H9 (cell line): Measurements from ENCODE around the gene SFMBT1. TPM values are rescaled to one million over a fixed set of nuclear protein-coding genes. Genes with fewer than 3 reads are reported as not detected.

ENCODE experiments used
- DNase-seq: peaks from one replicate; pipeline ENCODE4 v3.0.0-alpha.2; 2017
- H2AFZ ChIP-seq: one replicate; pipeline ENCODE4 v1.6.1; 2013; ENCODE audit warnings: mild to moderate bottlenecking, low read length, control low read depth, moderate library complexity
- H2AK5ac ChIP-seq: 2 replicates; pipeline ENCODE4 v1.6.1; 2013; ENCODE audit warnings: low read length, control low read depth, mixed read lengths; ENCODE audit not compliant: insufficient read length
- H2BK120ac ChIP-seq: one replicate; pipeline ENCODE4 v1.6.1; 2013; ENCODE audit warnings: low read depth, mild to moderate bottlenecking, low read length, control low read depth, inconsistent platforms; ENCODE audit not compliant: poor library complexity, severe bottlenecking
- H2BK12ac ChIP-seq: 2 replicates; pipeline ENCODE4 v1.6.1; 2013; ENCODE audit warnings: low read length, control low read depth, mixed read lengths, low read depth; ENCODE audit not compliant: insufficient read length
- H2BK15ac ChIP-seq: 2 replicates; pipeline ENCODE4 v1.6.1; 2013; ENCODE audit warnings: low read depth, low read length, control low read depth
- H2BK20ac ChIP-seq: one replicate; pipeline ENCODE4 v1.6.1; 2013; ENCODE audit warnings: low read depth, mild to moderate bottlenecking, low read length, control low read depth, inconsistent platforms; ENCODE audit not compliant: poor library complexity, severe bottlenecking
- H2BK5ac ChIP-seq: 2 replicates; pipeline ENCODE4 v1.6.1; 2013; ENCODE audit warnings: low read length, control low read depth, mixed read lengths; ENCODE audit not compliant: insufficient read length
- H3K14ac ChIP-seq: 2 replicates; pipeline ENCODE4 v1.6.1; 2013; ENCODE audit warnings: low read length, control low read depth; ENCODE audit not compliant: insufficient read depth
- H3K18ac ChIP-seq: 2 replicates; pipeline ENCODE4 v1.6.1; 2013; ENCODE audit warnings: low read depth, mild to moderate bottlenecking, mixed read lengths, low read length, control low read depth; ENCODE audit not compliant: insufficient read length
- H3K23ac ChIP-seq: 2 replicates; pipeline ENCODE4 v1.6.1; 2013; ENCODE audit warnings: low read length, control low read depth, mixed read lengths, low read depth; ENCODE audit not compliant: insufficient read length
- H3K23me2 ChIP-seq: 2 replicates; pipeline ENCODE4 v1.6.1; 2013; ENCODE audit warnings: low read depth, mild to moderate bottlenecking, mixed read lengths, low read length, control low read depth; ENCODE audit not compliant: insufficient read length, poor library complexity, severe bottlenecking
- H3K27ac ChIP-seq: 2 replicates; pipeline ENCODE4 v1.5.1; 2013; ENCODE audit warnings: low read length, control low read depth, mixed read lengths, low read depth; ENCODE audit not compliant: insufficient read length
- H3K27me3 ChIP-seq: 2 replicates; pipeline ENCODE4 v1.6.1; 2013; ENCODE audit warnings: low read length, control low read depth, inconsistent platforms; ENCODE audit not compliant: insufficient read depth
- H3K4ac ChIP-seq: 2 replicates; pipeline ENCODE4 v1.6.1; 2013; ENCODE audit warnings: low read depth, mild to moderate bottlenecking, control low read depth, inconsistent platforms, low read length, moderate library complexity
- H3K4me1 ChIP-seq: 2 replicates; pipeline ENCODE4 v1.6.1; 2013; ENCODE audit warnings: low read length, control low read depth, inconsistent platforms; ENCODE audit not compliant: insufficient read depth
- H3K4me2 ChIP-seq: 2 replicates; pipeline ENCODE4 v1.6.1; 2013; ENCODE audit warnings: low read length, control low read depth, mixed read lengths; ENCODE audit not compliant: insufficient read length, insufficient read depth
- H3K56ac ChIP-seq: 2 replicates; pipeline ENCODE4 v1.6.1; 2013; ENCODE audit warnings: low read depth, mild to moderate bottlenecking, mixed read lengths, low read length, control low read depth; ENCODE audit not compliant: insufficient read length
- H3K79me1 ChIP-seq: 2 replicates; pipeline ENCODE4 v1.6.1; 2013; ENCODE audit warnings: low read depth, mild to moderate bottlenecking, moderate library complexity, low read length, control low read depth, inconsistent platforms; ENCODE audit not compliant: insufficient read depth, poor library complexity, severe bottlenecking
- H3K79me2 ChIP-seq: 2 replicates; pipeline ENCODE4 v1.6.1; 2013; ENCODE audit warnings: low read length, control low read depth, inconsistent platforms; ENCODE audit not compliant: insufficient read depth
- H3K9ac ChIP-seq: 2 replicates; pipeline ENCODE4 v1.6.1; 2013; ENCODE audit warnings: low read length, control low read depth, mixed read lengths; ENCODE audit not compliant: insufficient read length; ENCODE audit errors: extremely low read depth
- H3K9me3 ChIP-seq: one replicate; pipeline ENCODE4 v1.6.1; 2013; ENCODE audit warnings: low read depth, low read length, inconsistent platforms; ENCODE audit not compliant: control insufficient read depth
- H3T11ph ChIP-seq: one replicate; pipeline ENCODE4 v1.6.1; 2013; ENCODE audit warnings: mild to moderate bottlenecking, low read length, control low read depth, inconsistent platforms
- H4K20me1 ChIP-seq: one replicate; pipeline ENCODE4 v1.6.1; 2013; ENCODE audit not compliant: control insufficient read depth, insufficient read length, insufficient read depth
- H4K5ac ChIP-seq: 2 replicates; pipeline ENCODE4 v1.6.1; 2013; ENCODE audit warnings: low read depth, mild to moderate bottlenecking, mixed read lengths, low read length, control low read depth; ENCODE audit not compliant: insufficient read length
- H4K8ac ChIP-seq: replicated peaks from 2 replicates; pipeline ENCODE4 v1.6.1; 2013; ENCODE audit warnings: low read length, control low read depth, mixed read lengths, low read depth; ENCODE audit not compliant: insufficient read length
- H4K91ac ChIP-seq: 2 replicates; pipeline ENCODE4 v1.6.1; 2013; ENCODE audit warnings: low read depth, mild to moderate bottlenecking, moderate library complexity, mixed read lengths, low read length, control low read depth; ENCODE audit not compliant: insufficient read length
- H3K27ac Mint-ChIP-seq, 3 experiments: 2 replicates in 2 of 3; 3 replicates in 1 of 3; pipeline ENCODE4 v1.8.0; 2020 to 2021; ENCODE audit warnings: mixed read lengths in 3 of 3, mild to moderate bottlenecking in 1 of 3, moderate library complexity in 1 of 3
- H3K27me3 Mint-ChIP-seq: 2 replicates; pipeline ENCODE4 v1.8.0; 2021; ENCODE audit warnings: low read depth, mild to moderate bottlenecking, moderate library complexity, mixed read lengths
- H3K36me3 Mint-ChIP-seq, 3 experiments: 2 replicates in 2 of 3; 3 replicates in 1 of 3; pipeline ENCODE4 v1.8.0; 2020 to 2021; ENCODE audit warnings: low read depth in 3 of 3, mixed read lengths in 3 of 3; ENCODE audit not compliant: insufficient read depth in 1 of 3
- H3K4me1 Mint-ChIP-seq, 2 experiments: 2 replicates each; pipeline ENCODE4 v1.8.0; 2020; ENCODE audit warnings: mixed read lengths in 2 of 2
- H3K4me3 Mint-ChIP-seq, 2 experiments: 2 replicates in 1 of 2; 3 replicates in 1 of 2; pipeline ENCODE4 v1.8.0; 2020 to 2021; ENCODE audit warnings: mild to moderate bottlenecking in 2 of 2, mixed read lengths in 2 of 2, moderate library complexity in 1 of 2
- H3K9me3 Mint-ChIP-seq, 2 experiments: 2 replicates in 1 of 2; 3 replicates in 1 of 2; pipeline ENCODE4 v1.8.0; 2020; ENCODE audit warnings: mild to moderate bottlenecking in 2 of 2, mixed read lengths in 2 of 2, moderate library complexity in 1 of 2
- CTCF ChIP-seq: fragments of 200-600 bp; sonication (generic); conservative IDR thresholded peaks from 3 replicates; pipeline ENCODE4 v1.8.0; 2021; ENCODE audit warnings: antibody characterized with exemption, mild to moderate bottlenecking
- WGBS: extraction: QIAGEN DNeasy Blood & Tissue Kit; methylation state at CpG from one replicate; pipeline ENCODE4 v1.1.7; 2013; ENCODE audit warnings: missing lambda C conversion rate, low lambda C conversion rate, mixed read lengths; ENCODE audit not compliant: insufficient read length; ENCODE audit errors: extremely low coverage; 5-methylcytosine and 5-hydroxymethylcytosine counted together
- total RNA-seq: library from RNA; stranded (reverse); gene quantifications from 2 replicates; pipeline ENCODE4 v1.2.1, GENCODE V29; 2021

The SFMBT1 gene
- total RNA-seq, 1 experiment from 2014 or later = 15.3 TPM

GRCh38 chr3:52887166-52887565 lies 158.7 kb downstream of the SFMBT1 start:
- Histone ChIP-seq H3K56ac (no peak overlapping the region), H3K27me3 (no peaks in the 10 kb centered on the region), H3K18ac (no peak overlapping the region), H3K79me1 (peaks cover 6% of the 10 kb centered on the region), H3K23ac (no peak overlapping the region), H4K8ac (no peak overlapping the region), H2BK20ac (no peak overlapping the region), H2AFZ (no peak overlapping the region), H3K14ac (no peak overlapping the region), H4K20me1 (no peaks in the 10 kb centered on the region), H2BK12ac (no peak overlapping the region), H3K4me2 (no peak overlapping the region), H2BK15ac (no peak overlapping the region), H2AK5ac (no peak overlapping the region), H4K91ac (no peak overlapping the region), H3K9me3 (no peaks in the 10 kb centered on the region), H3T11ph (no peak overlapping the region), H3K4ac (no peak overlapping the region), H4K5ac (no peak overlapping the region), H3K23me2 (no peaks in the 10 kb centered on the region), H3K27ac (no peak overlapping the region), H3K79me2 (no peaks in the 10 kb centered on the region), H3K9ac (no peak overlapping the region), H2BK120ac (no peak overlapping the region), H2BK5ac (no peak overlapping the region), H3K4me1 (no peaks in the 10 kb centered on the region)
- H3K4me1 Mint-ChIP-seq = no peaks in the 10 kb centered on the region
- TF ChIP-seq CTCF = no peak
- DNase-seq = no peak
- no peak overlapping the region for H3K27ac Mint-ChIP-seq
- H3K36me3 Mint-ChIP-seq = peaks cover 13 to 16% (median 13%) of the 10 kb centered on the region in 3 experiments; a peak in 5 of 7 replicates
- no CpG with 5 or more reads among the region's 4 CpGs for WGBS
- no peaks in the 10 kb centered on the region; the same call in 1 of the 2 replicates for H3K27me3 Mint-ChIP-seq
- no peak overlapping the region for H3K4me3 Mint-ChIP-seq
- no peaks in the 10 kb centered on the region for H3K9me3 Mint-ChIP-seq
